ENCODE results near the gene GALNT13.

GALNT13 gene

GRCh38 chr2:154125891-154126290 is 254.2 kb downstream of the GALNT13 start:
- DNase-seq (ENCODE audit: low read depth in 2 of 2) = no peak

GRCh38 chr2:154130821-154131220 is 259.1 kb downstream of the GALNT13 start:
- no peak for DNase-seq (ENCODE audit: low read depth in 2 of 2)

- DNase-seq (ENCODE audit: low read depth in 2 of 2) = no peak
Measured at GRCh38 chr2:154132827-154133226, 261.1 kb downstream of the GALNT13 start.

GRCh38 chr2:154133823-154134222 is 262.1 kb downstream of the GALNT13 start:
- no peak for DNase-seq (ENCODE audit: low read depth in 2 of 2)

- no peak for DNase-seq (ENCODE audit: low read depth in 2 of 2)
Measured at GRCh38 chr2:154140249-154141025, 268.7 kb downstream of the GALNT13 start.

GRCh38 chr2:154142480-154142879 is 270.8 kb downstream of the GALNT13 start:
- no peak for DNase-seq (ENCODE audit: low read depth in 2 of 2)

- DNase-seq (ENCODE audit: low read depth in 2 of 2) = no peak
Measured at GRCh38 chr2:154143105-154143504, 271.4 kb downstream of the GALNT13 start.

- no peak for DNase-seq (ENCODE audit: low read depth in 2 of 2)
Measured at GRCh38 chr2:154158101-154158500, 286.4 kb downstream of the GALNT13 start.

DNA sequence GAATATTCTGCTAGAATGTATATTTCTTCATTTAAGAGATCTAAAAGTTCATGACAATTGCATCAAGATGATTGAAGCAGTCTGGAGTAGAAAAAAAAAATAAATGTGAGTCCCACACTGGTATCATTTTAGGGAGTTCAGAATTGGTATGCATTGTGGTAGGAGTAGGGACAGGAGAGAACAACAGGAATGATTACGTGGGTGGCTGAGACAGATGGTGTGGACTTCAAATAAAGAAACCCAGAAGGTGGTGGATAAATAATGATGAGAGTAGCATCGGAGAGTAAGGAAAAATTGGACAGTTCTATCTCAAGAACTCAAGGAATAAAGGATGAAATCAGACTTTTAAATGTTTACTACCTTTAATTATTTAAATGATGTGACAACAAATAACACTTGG is 289.6 kb downstream of the GALNT13 start:
- DNase-seq (ENCODE audit: low read depth in 2 of 2) = no peak

DNA sequence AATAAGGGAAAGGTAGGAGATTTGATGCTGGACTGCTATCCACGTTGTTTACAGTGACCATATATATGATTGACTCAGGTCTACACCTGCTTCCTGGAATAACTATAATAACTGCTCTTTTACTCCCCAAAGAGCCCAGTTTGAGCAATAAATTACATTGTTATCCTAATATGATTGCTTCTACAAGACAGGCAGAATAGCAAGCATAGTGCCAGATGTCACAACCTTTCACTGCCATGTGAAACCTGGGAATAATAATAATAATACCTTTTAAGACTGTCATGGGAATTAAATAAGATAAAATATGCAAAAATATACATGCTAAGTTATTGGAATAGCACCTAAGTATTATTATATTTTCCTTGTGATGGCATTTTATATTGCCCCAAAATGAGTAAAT is 298.7 kb downstream of the GALNT13 start:
- no peak for DNase-seq (ENCODE audit: low read depth in 2 of 2)

DNA sequence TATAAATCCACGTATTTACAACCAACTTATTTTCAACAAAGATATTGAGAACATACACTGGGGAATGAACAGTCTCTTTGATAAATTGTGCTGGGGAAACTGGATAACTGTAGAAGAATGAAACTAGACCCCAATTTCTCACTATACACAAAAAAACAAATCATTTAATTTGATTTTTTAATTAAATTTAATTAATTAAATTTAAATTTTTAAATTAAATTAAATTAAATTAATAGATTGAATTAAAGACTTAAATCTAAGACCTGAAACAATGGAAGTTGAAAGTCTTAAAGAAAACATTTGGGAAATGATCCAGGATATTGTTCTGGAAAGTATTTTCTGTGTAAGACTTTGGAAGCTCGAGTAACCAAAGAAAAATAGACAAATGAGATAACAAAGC is 301.4 kb downstream of the GALNT13 start:
- DNase-seq (ENCODE audit: low read depth in 2 of 2) = no peak

DNA sequence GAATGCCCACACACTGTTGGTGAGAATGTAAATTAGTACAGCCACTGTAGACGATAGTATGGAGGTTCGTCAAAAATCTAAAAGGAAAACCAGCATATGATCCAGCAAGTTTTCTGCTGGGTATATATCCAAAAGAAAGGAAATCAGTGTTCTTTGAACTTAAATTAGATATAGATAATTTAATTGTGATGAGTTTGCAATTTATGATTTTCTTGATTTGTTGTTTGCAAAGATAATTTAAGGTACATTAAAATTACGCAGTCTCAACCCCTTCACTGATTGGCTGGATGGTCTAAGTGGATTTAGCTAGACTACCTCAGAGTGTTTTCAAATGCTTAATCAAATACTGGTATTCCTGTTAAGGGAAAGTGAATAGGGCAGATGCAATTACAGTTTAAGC is 302.2 kb downstream of the GALNT13 start:
- DNase-seq (ENCODE audit: low read depth in 2 of 2) = no peak

DNA sequence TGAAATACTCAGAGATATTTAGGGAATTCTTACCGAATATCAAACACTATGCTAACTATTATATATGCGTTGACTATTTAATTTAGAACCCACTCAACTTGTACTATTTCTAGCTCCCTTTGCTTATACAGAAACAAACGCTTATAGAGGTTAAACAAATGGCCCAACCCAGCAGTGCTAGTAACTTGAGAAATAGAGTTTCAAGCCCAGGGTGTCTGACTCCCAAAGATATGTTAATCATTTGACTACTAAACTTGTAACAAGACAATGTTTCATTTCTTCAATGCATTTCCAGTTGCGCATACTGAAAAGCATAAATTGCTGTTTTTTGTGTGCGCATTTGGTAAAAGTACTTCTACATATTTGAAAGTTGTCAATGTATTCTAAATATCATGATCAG is 310.3 kb downstream of the GALNT13 start:
- DNase-seq (ENCODE audit: low read depth in 2 of 2) = no peak

GRCh38 chr2:154187948-154188347 is 316.2 kb downstream of the GALNT13 start:
- DNase-seq (ENCODE audit: low read depth in 2 of 2) = no peak

- no peak for DNase-seq (ENCODE audit: low read depth in 2 of 2)
Measured at GRCh38 chr2:154189953-154190352, 318.2 kb downstream of the GALNT13 start.

GRCh38 chr2:154193246-154193645 is 321.5 kb downstream of the GALNT13 start:
- no peak for DNase-seq (ENCODE audit: low read depth in 2 of 2)

DNA sequence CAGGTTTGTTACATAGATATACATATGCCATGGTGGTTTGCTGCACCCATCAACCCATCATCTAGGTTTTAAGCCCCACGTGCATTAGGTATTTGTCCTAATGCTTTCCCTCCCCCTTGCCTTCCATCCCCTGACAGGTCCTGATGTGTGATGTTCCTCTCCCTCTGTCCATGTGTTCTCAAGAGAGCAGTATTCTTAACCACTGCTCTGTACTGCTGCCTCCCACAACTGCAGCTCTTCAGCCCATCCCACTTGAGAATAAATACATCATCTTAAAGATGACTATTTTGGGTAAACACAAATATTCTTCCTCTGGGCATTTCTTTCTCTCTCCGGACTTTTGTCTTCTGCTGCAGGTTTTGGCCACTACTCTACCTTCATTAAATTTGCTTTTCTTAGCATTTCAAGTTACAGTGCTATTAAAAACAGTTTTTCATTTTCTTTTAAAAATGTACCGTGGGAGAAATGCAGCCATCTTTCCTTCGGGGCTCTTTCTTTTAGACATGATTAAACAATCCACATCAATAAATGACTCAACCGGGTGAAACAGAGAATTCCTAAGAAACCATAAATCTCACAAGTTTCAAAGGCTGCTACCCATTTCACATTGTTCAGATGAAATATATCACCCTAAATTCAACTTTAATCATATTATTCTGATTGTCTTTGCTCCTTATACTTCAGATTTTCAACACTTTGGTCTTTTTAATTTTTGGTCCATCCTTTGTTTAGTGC is 323.4 kb downstream of the GALNT13 start:
- DNase-seq (ENCODE audit: low read depth in 2 of 2) = no peak

GRCh38 chr2:154195644-154196195 is 324.0 kb downstream of the GALNT13 start:
- DNase-seq (ENCODE audit: low read depth in 2 of 2) = no peak

DNA sequence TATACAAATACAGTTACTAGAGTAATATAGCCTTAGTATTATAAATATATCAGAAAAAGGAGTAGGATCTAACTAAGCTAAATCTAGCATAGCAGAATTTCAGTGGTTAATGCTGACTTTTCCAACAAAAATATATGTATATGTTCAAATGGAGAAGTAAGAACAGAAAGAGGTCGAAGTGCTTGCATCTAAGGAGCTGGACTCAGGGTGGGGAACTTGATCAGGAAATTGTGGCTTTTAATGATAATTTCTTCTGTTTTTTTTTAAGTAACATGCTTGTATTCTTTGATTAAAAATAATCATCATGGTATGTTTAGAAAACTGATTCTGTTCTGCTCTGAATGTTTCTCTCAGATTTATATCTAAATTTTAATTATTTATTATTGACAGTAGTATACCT is 327.1 kb downstream of the GALNT13 start:
- DNase-seq (ENCODE audit: low read depth in 2 of 2) = no peak

DNA sequence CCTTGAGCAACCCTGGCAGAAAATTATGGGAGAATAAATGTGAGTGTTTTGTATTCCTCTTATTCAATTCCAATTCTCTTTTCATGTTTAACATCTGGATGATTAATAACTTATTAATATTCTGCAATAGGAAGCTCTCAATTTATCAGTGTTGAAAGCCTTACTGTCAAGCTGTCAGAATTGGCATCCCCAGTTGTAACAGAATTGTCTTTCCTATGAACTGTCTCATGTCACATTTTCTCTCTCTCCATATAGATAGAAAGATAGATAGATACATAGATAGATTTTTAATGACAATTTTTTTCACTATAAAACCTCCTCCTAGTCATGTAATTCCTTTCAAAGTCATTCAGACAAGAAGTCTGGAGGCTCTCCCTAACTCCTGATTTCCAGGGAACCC is 331.5 kb downstream of the GALNT13 start:
- DNase-seq (ENCODE audit: low read depth in 2 of 2) = no peak

- DNase-seq (ENCODE audit: low read depth in 2 of 2) = no peak
Measured at GRCh38 chr2:154203902-154204301, 332.2 kb downstream of the GALNT13 start.

- no peak for DNase-seq (ENCODE audit: low read depth in 2 of 2)
Measured at GRCh38 chr2:154207288-154208047, 335.7 kb downstream of the GALNT13 start.
